Gastroesophageal sphincter (tissue), 4 donors: ENCODE data around the gene DSCAML1. TPM values are rescaled to one million over a fixed set of nuclear protein-coding genes. Genes with fewer than 3 reads are reported as not detected.

Experiments used
- ATAC-seq: fragments of 150-250 bp; one replicate; pipeline ENCODE4 v1.9.1; 2016; ENCODE audit warnings: mild to moderate bottlenecking, moderate library complexity
- H3K27ac ChIP-seq, 4 donors: fragments of 200-600 bp; sonication (generic) in 3 of 4; 1 replicate in 3 of 4; 2 replicates in 1 of 4; pipeline ENCODE4 v1.5.1; 2016 to 2019
- H3K27me3 ChIP-seq: fragments of 200-600 bp; sonication (generic); one replicate; pipeline ENCODE4 v1.5.1; 2019
- H3K36me3 ChIP-seq, 2 donors: fragments of 200-600 bp; sonication (generic); one replicate each; pipeline ENCODE4 v1.5.1; 2019; ENCODE audit warnings: control low read depth in 1 of 2
- H3K4me1 ChIP-seq, 3 donors: fragments of 200-600 bp; sonication (generic); 1 replicate in 2 of 3; 2 replicates in 1 of 3; pipeline ENCODE4 v1.5.1; 2016 to 2019; ENCODE audit warnings: control low read depth in 2 of 3
- H3K4me3 ChIP-seq, 2 donors: fragments of 200-600 bp; sonication (generic); one replicate each; pipeline ENCODE4 v1.5.1; 2019; ENCODE audit warnings: mild to moderate bottlenecking in 1 of 2, moderate library complexity in 1 of 2
- H3K9me3 ChIP-seq, 3 donors: fragments of 200-600 bp; sonication (generic); one replicate each; pipeline ENCODE4 v1.5.1; 2017 to 2019; ENCODE audit warnings: control low read depth in 2 of 3
- EP300 ChIP-seq: sonication (generic); formaldehyde crosslinking; IDR thresholded peaks from one replicate; pipeline ENCODE4 v1.6.1; 2017; ENCODE audit warnings: antibody characterized with exemption, mild to moderate bottlenecking
- POLR2A ChIP-seq, 2 donors: fragments of 450-650 bp; IDR thresholded peaks; one replicate each; pipeline ENCODE4 v1.6.1; 2017; ENCODE audit warnings: antibody characterized with exemption in 2 of 2, mild to moderate bottlenecking in 2 of 2, moderate library complexity in 1 of 2
- POLR2AphosphoS5 ChIP-seq: sonication (generic); formaldehyde crosslinking; IDR thresholded peaks from one replicate; pipeline ENCODE4 v1.6.1; 2017; ENCODE audit warnings: antibody characterized with exemption
- WGBS, 2 donors: methylation state at CpG; one replicate each; pipeline ENCODE4 v1.1.5; 2018; ENCODE audit warnings: low coverage in 1 of 2; 5-methylcytosine and 5-hydroxymethylcytosine counted together
- total RNA-seq, 4 donors: library from RNA; depleted of rRNA; stranded (reverse); fragments of >200 nt; gene quantifications; one replicate each; pipeline ENCODE4 v1.1.0, GENCODE V29; 2016
- TF ChIP-seq, protein P1 (sequence below), 4 experiments: fragments of 200-600 bp in 2 of 4; fragments of 450-650 bp in 2 of 4; sonication (generic) in 1 of 4; IDR thresholded peaks; one replicate each; pipeline ENCODE4 v1.5.1; 2017 to 2019; ENCODE audit warnings: antibody characterized with exemption in 4 of 4, mild to moderate bottlenecking in 2 of 4, moderate library complexity in 2 of 4

DSCAML1 gene
- total RNA-seq, 4 donors from 2014 or later, result 0.35 to 2.5 (median 0.73) TPM

DNA sequence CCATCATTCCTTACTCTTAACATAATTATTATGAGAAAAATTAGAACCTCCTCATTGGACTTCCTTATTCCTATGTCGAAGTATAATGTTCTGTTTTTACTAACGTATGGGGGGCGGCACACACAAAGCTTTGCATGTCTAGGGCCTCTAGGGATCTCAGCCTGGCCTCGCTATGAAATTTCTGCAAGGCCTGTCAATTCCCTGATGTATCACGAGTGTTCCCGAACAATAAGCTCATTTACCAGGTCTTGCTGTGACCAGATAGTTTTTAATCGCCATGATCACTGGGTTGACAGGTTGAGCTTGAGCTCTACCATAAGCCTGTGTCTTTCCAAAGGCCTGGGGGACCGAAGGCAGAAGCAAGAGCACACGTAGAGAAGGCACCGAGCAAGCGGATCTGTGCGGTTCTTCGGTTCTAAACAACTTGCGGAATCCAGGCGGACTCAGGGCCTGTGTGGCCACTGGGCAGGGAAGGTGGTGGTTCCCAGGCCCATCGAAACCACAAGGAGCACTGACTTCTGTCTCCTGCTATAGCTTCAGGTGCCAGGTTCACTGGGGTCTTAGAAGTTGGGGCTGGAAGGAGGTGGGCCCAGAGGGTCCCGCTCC lies 37.9 kb upstream of the DSCAML1 start:
- Histone ChIP-seq H3K9me3 (no peaks in the 10 kb centered on the region), H3K27ac (no peak overlapping the region), H3K4me3 (no peak overlapping the region), H3K36me3 (peaks cover 0 to 44% of the 10 kb centered on the region in 2 donors), H3K27me3 (peaks cover 28% of the 10 kb centered on the region), H3K4me1 (peaks cover 0 to 23% (median 0%) of the 10 kb centered on the region in 3 donors)
- WGBS, 2 donors, result 75 to 91% methylated on average over 6 to 7 of the region's 17 CpGs
- ATAC-seq, result no peak
- TF ChIP-seq, protein P1, sequence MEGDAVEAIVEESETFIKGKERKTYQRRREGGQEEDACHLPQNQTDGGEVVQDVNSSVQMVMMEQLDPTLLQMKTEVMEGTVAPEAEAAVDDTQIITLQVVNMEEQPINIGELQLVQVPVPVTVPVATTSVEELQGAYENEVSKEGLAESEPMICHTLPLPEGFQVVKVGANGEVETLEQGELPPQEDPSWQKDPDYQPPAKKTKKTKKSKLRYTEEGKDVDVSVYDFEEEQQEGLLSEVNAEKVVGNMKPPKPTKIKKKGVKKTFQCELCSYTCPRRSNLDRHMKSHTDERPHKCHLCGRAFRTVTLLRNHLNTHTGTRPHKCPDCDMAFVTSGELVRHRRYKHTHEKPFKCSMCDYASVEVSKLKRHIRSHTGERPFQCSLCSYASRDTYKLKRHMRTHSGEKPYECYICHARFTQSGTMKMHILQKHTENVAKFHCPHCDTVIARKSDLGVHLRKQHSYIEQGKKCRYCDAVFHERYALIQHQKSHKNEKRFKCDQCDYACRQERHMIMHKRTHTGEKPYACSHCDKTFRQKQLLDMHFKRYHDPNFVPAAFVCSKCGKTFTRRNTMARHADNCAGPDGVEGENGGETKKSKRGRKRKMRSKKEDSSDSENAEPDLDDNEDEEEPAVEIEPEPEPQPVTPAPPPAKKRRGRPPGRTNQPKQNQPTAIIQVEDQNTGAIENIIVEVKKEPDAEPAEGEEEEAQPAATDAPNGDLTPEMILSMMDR (IDR thresholded peaks at IDR 0.05), result no peak
- no peak for TF ChIP-seq POLR2A (IDR thresholded peaks at IDR 0.05)

DNA sequence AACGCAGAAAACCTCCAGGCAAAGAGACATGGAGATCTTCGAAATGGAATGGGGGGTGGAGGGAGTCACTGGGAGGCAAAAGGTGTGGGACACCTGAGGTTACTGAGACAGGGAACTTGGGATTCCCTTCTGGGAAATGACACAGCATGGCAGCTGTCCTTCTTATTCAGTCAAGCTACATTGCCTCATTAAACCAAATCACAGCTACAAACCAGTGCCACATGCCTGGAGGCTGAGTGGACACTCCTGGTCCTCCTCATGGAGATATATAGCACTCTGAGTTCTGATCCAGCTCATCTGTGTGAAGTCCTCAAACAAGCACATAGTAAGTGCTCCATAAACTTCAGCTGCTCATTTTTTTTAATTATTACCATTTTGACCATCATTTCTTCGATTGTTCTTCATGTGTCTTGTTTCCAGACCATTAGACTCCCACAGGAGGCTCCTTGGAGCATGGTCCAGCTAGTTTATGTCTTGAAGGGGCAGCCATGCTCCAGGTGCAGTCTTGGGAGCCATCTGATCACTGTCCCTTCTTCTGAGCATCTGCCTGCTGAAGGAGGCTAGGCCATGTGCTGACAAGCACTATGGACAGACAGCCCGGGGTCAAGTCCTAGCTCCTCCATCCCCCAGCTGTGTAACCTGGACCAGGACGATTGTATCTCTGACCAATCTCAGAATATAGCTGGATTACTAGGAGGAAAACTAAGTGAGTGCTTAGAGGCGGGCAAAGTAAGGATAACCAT lies 37.2 kb upstream of the DSCAML1 start:
- Histone ChIP-seq H3K4me3 (no peak overlapping the region), H3K27ac (no peak overlapping the region)

DNA sequence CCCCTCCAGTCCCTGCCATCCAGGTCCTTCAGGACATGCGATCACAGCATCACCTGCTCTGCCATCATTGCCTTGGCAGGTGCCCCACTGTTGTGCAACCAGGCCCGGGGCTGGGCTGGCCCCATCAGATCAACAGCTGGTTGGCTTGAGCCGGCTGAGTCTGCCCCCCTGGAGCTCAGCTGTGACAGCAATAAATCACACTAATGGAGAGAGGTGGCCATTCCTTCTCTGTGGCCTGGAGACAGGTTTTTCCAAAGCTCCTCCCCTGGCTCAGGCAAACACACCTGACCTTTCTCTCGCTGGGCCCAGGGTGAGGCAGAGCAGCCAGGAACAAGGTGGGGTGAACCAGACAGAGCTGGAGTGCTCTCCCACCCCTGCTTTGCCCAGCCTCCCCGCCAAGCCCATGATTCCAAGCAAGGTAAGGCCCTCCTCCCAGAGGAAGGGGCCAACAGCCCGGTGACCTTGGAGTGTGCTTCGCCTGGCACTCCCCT lies 36.4 kb upstream of the DSCAML1 start:
- no peak for ATAC-seq
- no peak for TF ChIP-seq POLR2AphosphoS5
- TF ChIP-seq, protein P1 (IDR thresholded peaks at IDR 0.05), result no peak
- TF ChIP-seq POLR2A (IDR thresholded peaks at IDR 0.05), result no peak
- no peak for TF ChIP-seq EP300
- Histone ChIP-seq H3K4me3 (no peak overlapping the region), H3K27ac (no peak overlapping the region), H3K9me3 (no peaks in the 10 kb centered on the region), H3K36me3 (peaks cover 0 to 29% of the 10 kb centered on the region in 2 donors), H3K4me1 (peaks cover 0 to 38% (median 8%) of the 10 kb centered on the region in 3 donors), H3K27me3 (peaks cover 43% of the 10 kb centered on the region)
- WGBS, 2 donors, result no CpG with 5 or more reads among the region's 7 CpGs

More for the DNA sequence above, 37.2 kb upstream of the DSCAML1 start:
- 82 to 91% methylated on average over 4 of the region's 6 CpGs for WGBS, 2 donors
- Histone ChIP-seq H3K27me3 (peaks cover 35% of the 10 kb centered on the region), H3K9me3 (no peaks in the 10 kb centered on the region), H3K4me1 (peaks cover 0 to 30% (median 2%) of the 10 kb centered on the region in 3 donors), H3K36me3 (peaks cover 0 to 37% of the 10 kb centered on the region in 2 donors)
- ATAC-seq, result no peak
- TF ChIP-seq EP300 (no peak), POLR2AphosphoS5 (no peak), POLR2A (IDR thresholded peaks at IDR 0.05) (no peak)
- TF ChIP-seq, protein P1 (IDR thresholded peaks at IDR 0.05), result no peak

DNA sequence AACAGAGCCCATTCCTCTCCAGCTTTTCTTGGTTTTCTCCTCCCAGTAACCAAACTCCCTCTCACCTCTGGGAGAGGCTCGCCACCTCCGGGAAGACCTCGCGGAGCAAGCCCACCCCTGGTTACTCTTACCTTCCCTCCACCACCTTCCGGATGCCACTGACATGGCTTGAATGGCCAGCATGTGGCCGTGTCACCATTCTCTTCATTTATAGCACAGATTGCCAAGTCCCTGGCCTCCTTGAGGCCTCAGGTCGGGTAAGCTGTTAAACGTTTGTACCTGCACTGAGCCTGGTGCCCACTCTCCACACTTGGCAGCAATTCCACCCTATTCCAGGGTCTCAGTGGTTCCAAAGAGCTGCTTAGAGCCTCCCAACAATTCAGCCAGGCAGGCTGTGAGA lies 35.5 kb upstream of the DSCAML1 start:
- Histone ChIP-seq H3K4me1 (peaks cover 0 to 44% (median 8%) of the 10 kb centered on the region in 3 donors), H3K27ac (no peak overlapping the region), H3K27me3 (peaks cover 52% of the 10 kb centered on the region), H3K4me3 (no peak overlapping the region), H3K9me3 (no peaks in the 10 kb centered on the region), H3K36me3 (peaks cover 0 to 20% of the 10 kb centered on the region in 2 donors)
- WGBS, 2 donors, result 80 to 85% methylated on average over 2 to 7 of the region's 8 CpGs
- no peak for ATAC-seq
- TF ChIP-seq POLR2A (IDR thresholded peaks at IDR 0.05) (no peak), EP300 (no peak), POLR2AphosphoS5 (no peak)
- TF ChIP-seq, protein P1 (IDR thresholded peaks at IDR 0.05), result no peak
